Fibroblast of lung (primary cell): ENCODE measurements around the gene COL27A1. TPM values are rescaled to one million over a fixed set of nuclear protein-coding genes. Genes with fewer than 3 reads are reported as not detected.

ENCODE experiments used
- DNase-seq, 2 donors: peaks; one replicate each; pipeline versions ENCODE4 v3.0.0 to v3.0.0-alpha.2; 2010; ENCODE audit warnings: low read depth in 2 of 2
- H2AFZ ChIP-seq: 2 replicates; pipeline ENCODE4 v1.5.1; 2012; ENCODE audit warnings: low read length, control low read depth, inconsistent platforms
- H3K27ac ChIP-seq: 2 replicates; pipeline ENCODE4 v1.5.1; 2011; ENCODE audit warnings: low read length, control low read depth; ENCODE audit not compliant: insufficient read depth
- H3K27me3 ChIP-seq: 2 replicates; pipeline ENCODE4 v1.5.1; 2011; ENCODE audit warnings: mild to moderate bottlenecking, low read length; ENCODE audit not compliant: control insufficient read depth, insufficient read depth
- H3K36me3 ChIP-seq: 2 replicates; pipeline ENCODE4 v1.5.1; 2011; ENCODE audit warnings: low read length; ENCODE audit not compliant: control insufficient read depth, insufficient read depth
- H3K4me1 ChIP-seq: 2 replicates; pipeline ENCODE4 v1.5.1; 2011; ENCODE audit warnings: low read length; ENCODE audit not compliant: control insufficient read depth, insufficient read depth; ENCODE audit errors: extremely low read depth
- H3K4me2 ChIP-seq: 2 replicates; pipeline ENCODE4 v1.5.1; 2011; ENCODE audit warnings: low read length, control low read depth; ENCODE audit not compliant: insufficient read depth; ENCODE audit errors: extremely low read depth
- H3K4me3 ChIP-seq, 4 experiments: fragments of 200-600 bp in 1 of 4; sonication (generic) in 1 of 4; replicated peaks in 1 of 4; 2 replicates each; pipeline ENCODE4 v1.5.1; 2011 to 2016; ENCODE audit warnings: low read length in 4 of 4, low read depth in 3 of 4, mild to moderate bottlenecking in 3 of 4, control low read depth in 2 of 4, inconsistent platforms in 1 of 4, mixed read lengths in 1 of 4; ENCODE audit not compliant: insufficient read depth in 1 of 4; ENCODE audit errors: control extremely low read depth in 1 of 4
- H3K79me2 ChIP-seq: 2 replicates; pipeline ENCODE4 v1.5.1; 2012; ENCODE audit warnings: mild to moderate bottlenecking, low read length, inconsistent platforms; ENCODE audit not compliant: control insufficient read depth, insufficient read depth
- H3K9ac ChIP-seq: 2 replicates; pipeline ENCODE4 v1.5.1; 2011; ENCODE audit warnings: mild to moderate bottlenecking, low read length, control low read depth; ENCODE audit not compliant: insufficient read depth
- H3K9me3 ChIP-seq: 2 replicates; pipeline ENCODE4 v1.5.1; 2012; ENCODE audit warnings: low read depth, low read length; ENCODE audit not compliant: control insufficient read depth, insufficient read depth
- H4K20me1 ChIP-seq: 2 replicates; pipeline ENCODE4 v1.5.1; 2011; ENCODE audit warnings: low read length; ENCODE audit not compliant: control insufficient read depth, insufficient read depth; ENCODE audit errors: extremely low read depth
- EZH2 ChIP-seq: IDR thresholded peaks from 2 replicates; pipeline ENCODE4 v1.5.1; 2012; ENCODE audit warnings: low read length, control low read depth, mild to moderate bottlenecking; ENCODE audit errors: missing control alignments
- polyA plus RNA-seq, 2 donors: library from polyadenylated mRNA; depleted of rRNA in 1 of 2; stranded (reverse) in 1 of 2; unstranded in 1 of 2; fragments of >200 nt; gene quantifications; 2 replicates each; pipeline ENCODE4 v1.2.1, GENCODE V29; 2011 to 2012; ENCODE audit warnings: missing spikeins in 1 of 2
- total RNA-seq: library from RNA; depleted of rRNA; stranded (reverse); fragments of >200 nt; gene quantifications from 2 replicates; pipeline ENCODE4 v1.2.1, GENCODE V29; 2014
- TF ChIP-seq, protein P1 (sequence below), 2 donors: IDR thresholded peaks in 1 of 2; conservative IDR thresholded peaks in 1 of 2; 1 replicate in 1 of 2; 2 replicates in 1 of 2; pipeline ENCODE4 v1.5.1; 2011 to 2012; ENCODE audit warnings: low read length in 2 of 2, control low read depth in 1 of 2, inconsistent platforms in 1 of 2, low read depth in 1 of 2, mild to moderate bottlenecking in 1 of 2

The COL27A1 gene
- total and polyA plus RNA-seq, 2 donors (not counting 1 experiment from before 2014, with no cell fraction given): 2.4 to 5.4 TPM

DNA sequence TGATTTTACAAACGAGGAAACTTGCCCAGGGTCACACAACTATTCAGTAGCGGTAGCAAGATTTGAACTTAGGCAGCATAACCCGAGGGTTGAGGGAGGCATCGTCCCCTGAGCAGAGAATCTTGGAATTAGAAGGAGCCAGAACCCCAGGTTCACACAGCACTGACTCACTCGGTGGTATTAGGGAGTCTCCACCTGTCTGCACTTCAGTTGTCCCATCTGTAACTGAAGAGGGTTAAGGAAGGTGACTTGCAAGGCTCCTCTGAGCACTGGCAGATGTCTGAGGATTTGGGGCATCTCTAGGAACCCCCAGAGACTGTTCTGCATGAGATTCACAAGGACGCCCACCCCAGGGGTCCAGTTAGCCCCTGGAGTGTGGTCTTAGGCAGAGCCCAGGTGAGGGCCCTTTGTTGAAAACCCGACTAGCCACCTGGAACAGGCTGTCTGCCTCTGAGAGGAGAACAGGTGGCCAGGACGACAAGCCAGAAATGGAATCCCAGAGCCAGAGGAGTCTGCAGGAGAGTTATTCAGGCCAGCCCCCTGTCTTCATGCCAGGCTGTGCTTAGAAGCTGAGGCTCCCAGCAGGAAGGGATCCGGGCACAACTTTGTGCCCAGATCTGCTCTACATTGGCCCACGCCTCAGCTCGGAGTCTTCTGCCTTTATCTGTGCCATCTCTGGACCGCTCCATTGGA lies 117.5 kb downstream of the COL27A1 start:
- TF ChIP-seq EZH2: no peak
- TF ChIP-seq, protein P1, sequence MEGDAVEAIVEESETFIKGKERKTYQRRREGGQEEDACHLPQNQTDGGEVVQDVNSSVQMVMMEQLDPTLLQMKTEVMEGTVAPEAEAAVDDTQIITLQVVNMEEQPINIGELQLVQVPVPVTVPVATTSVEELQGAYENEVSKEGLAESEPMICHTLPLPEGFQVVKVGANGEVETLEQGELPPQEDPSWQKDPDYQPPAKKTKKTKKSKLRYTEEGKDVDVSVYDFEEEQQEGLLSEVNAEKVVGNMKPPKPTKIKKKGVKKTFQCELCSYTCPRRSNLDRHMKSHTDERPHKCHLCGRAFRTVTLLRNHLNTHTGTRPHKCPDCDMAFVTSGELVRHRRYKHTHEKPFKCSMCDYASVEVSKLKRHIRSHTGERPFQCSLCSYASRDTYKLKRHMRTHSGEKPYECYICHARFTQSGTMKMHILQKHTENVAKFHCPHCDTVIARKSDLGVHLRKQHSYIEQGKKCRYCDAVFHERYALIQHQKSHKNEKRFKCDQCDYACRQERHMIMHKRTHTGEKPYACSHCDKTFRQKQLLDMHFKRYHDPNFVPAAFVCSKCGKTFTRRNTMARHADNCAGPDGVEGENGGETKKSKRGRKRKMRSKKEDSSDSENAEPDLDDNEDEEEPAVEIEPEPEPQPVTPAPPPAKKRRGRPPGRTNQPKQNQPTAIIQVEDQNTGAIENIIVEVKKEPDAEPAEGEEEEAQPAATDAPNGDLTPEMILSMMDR (conservative IDR thresholded peaks at IDR 0.05 in 1 of 2, IDR thresholded peaks at IDR 0.05 in 1 of 2; ENCODE audit: low read depth in 1 of 2, low read length in 2 of 2): no peak
- peaks cover 2% of the 10 kb centered on the region for H3K36me3 ChIP-seq

GRCh38 chr9:114273461-114273881 lies 118.1 kb downstream of the COL27A1 start:
- no peak for DNase-seq
- Histone ChIP-seq H4K20me1 (no peaks in the 10 kb centered on the region), H3K9me3 (no peaks in the 10 kb centered on the region), H3K4me1 (peaks cover 11% of the 10 kb centered on the region), H3K9ac (no peak overlapping the region), H3K27ac (no peak overlapping the region), H3K4me2 (no peak overlapping the region), H3K27me3 (no peaks in the 10 kb centered on the region), H3K79me2 (no peaks in the 10 kb centered on the region), H3K4me3 (no peak overlapping the region), H2AFZ (no peak overlapping the region), H3K36me3 (peaks cover 2% of the 10 kb centered on the region)
- TF ChIP-seq EZH2: no peak
- TF ChIP-seq, protein P1 (conservative IDR thresholded peaks at IDR 0.05 in 1 of 2, IDR thresholded peaks at IDR 0.05 in 1 of 2; ENCODE audit: low read depth in 1 of 2, low read length in 2 of 2): no peak

More for the DNA sequence above, 117.5 kb downstream of the COL27A1 start:
- no peak overlapping the region for H2AFZ ChIP-seq
- no peak for DNase-seq
- no peak overlapping the region for H3K9ac ChIP-seq
- H3K27me3 ChIP-seq: no peaks in the 10 kb centered on the region
- no peak overlapping the region for H3K4me3 ChIP-seq
- no peaks in the 10 kb centered on the region for H4K20me1 ChIP-seq
- no peaks in the 10 kb centered on the region for H3K9me3 ChIP-seq
- no peak overlapping the region for H3K27ac ChIP-seq
- peaks cover 11% of the 10 kb centered on the region for H3K4me1 ChIP-seq
- H3K79me2 ChIP-seq: no peaks in the 10 kb centered on the region
- no peak overlapping the region for H3K4me2 ChIP-seq

GRCh38 chr9:114274217-114274616 lies 118.9 kb downstream of the COL27A1 start:
- peaks cover 2% of the 10 kb centered on the region for H3K36me3 ChIP-seq
- H3K4me1 ChIP-seq: peaks cover 13% of the 10 kb centered on the region
- no peaks in the 10 kb centered on the region for H4K20me1 ChIP-seq
- TF ChIP-seq EZH2: no peak
- TF ChIP-seq, protein P1 (conservative IDR thresholded peaks at IDR 0.05 in 1 of 2, IDR thresholded peaks at IDR 0.05 in 1 of 2; ENCODE audit: low read depth in 1 of 2, low read length in 2 of 2): no peak
- no peaks in the 10 kb centered on the region for H3K27me3 ChIP-seq
- no peaks in the 10 kb centered on the region for H3K79me2 ChIP-seq
- H3K4me3 ChIP-seq: no peak overlapping the region
- H2AFZ ChIP-seq: no peak overlapping the region
- no peaks in the 10 kb centered on the region for H3K9me3 ChIP-seq
- no peak overlapping the region for H3K4me2 ChIP-seq
- no peak for DNase-seq
- H3K9ac ChIP-seq: no peak overlapping the region
- H3K27ac ChIP-seq: no peak overlapping the region
